ENCODE data around the gene NRG2. TPM values are rescaled to one million over a fixed set of nuclear protein-coding genes. Genes with fewer than 3 reads are reported as not detected.

The NRG2 gene
- total and polyA plus RNA-seq, 11 donors = 0.72 to 4.8 (median 3.4) TPM

- no peak for TF ChIP-seq POLR2A (IDR thresholded peaks at IDR 0.05)
- TF ChIP-seq, protein P1, sequence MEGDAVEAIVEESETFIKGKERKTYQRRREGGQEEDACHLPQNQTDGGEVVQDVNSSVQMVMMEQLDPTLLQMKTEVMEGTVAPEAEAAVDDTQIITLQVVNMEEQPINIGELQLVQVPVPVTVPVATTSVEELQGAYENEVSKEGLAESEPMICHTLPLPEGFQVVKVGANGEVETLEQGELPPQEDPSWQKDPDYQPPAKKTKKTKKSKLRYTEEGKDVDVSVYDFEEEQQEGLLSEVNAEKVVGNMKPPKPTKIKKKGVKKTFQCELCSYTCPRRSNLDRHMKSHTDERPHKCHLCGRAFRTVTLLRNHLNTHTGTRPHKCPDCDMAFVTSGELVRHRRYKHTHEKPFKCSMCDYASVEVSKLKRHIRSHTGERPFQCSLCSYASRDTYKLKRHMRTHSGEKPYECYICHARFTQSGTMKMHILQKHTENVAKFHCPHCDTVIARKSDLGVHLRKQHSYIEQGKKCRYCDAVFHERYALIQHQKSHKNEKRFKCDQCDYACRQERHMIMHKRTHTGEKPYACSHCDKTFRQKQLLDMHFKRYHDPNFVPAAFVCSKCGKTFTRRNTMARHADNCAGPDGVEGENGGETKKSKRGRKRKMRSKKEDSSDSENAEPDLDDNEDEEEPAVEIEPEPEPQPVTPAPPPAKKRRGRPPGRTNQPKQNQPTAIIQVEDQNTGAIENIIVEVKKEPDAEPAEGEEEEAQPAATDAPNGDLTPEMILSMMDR (IDR thresholded peaks at IDR 0.05) = no peak
- no peak overlapping the region for H3K4me3 ChIP-seq
- H3K36me3 ChIP-seq = no peaks in the 10 kb centered on the region
- H3K27ac ChIP-seq = no peak overlapping the region
- peaks cover 0 to 5% (median 0%) of the 10 kb centered on the region in 9 donors for H3K27me3 ChIP-seq
- no peak for DNase-seq
- 72 to 81% (median 75%) methylated on average over 5 of the region's 5 CpGs for WGBS, 4 donors
- no peaks in the 10 kb centered on the region for H3K9me3 ChIP-seq
- peaks cover 0 to 12% (median 0%) of the 10 kb centered on the region in 12 donors for H3K4me1 ChIP-seq
- intact Hi-C loops (cut with DNase I) = no loop called here
- ATAC-seq = no peak
These were observed 132.2 kb downstream of the NRG2 start for GRCh38 chr5:139910901-139911300.

GRCh38 chr5:139910036-139910435 is 133.1 kb downstream of the NRG2 start:
- Histone ChIP-seq H3K27me3 (peaks cover 0 to 14% (median 0%) of the 10 kb centered on the region in 9 donors), H3K9me3 (no peaks in the 10 kb centered on the region), H3K4me3 (no peak overlapping the region), H3K4me1 (peaks cover 0 to 15% (median 3%) of the 10 kb centered on the region in 12 donors), H3K27ac (no peak overlapping the region), H3K36me3 (no peaks in the 10 kb centered on the region)
- no peak for ATAC-seq
- DNase-seq = no peak
- WGBS, 4 donors = 69 to 83% (median 81%) methylated on average over 3 of the region's 3 CpGs
- TF ChIP-seq POLR2A (IDR thresholded peaks at IDR 0.05) = no peak
- TF ChIP-seq, protein P1 (IDR thresholded peaks at IDR 0.05) = no peak
- intact Hi-C loops (cut with DNase I) = no loop called here

DNA sequence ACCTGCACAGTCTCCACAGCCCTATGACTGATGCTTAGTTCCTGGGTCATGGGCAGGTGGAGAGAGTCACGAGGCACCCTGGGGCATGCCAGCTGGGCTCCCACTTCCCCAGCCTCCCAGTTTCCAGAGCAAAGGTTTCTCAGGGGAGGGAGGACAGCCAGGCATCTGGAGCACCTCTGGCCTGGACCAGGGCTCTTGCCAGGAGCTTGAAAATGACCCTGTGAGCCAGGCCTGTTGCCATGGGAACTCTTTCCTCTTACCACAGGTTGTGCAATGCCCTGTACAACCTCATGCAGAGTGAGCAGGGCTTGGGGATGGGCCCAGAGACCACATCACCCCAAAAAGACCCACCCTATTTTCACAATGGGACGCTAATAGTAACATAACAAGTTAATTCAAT is 134.3 kb downstream of the NRG2 start:
- no peak overlapping the region for H3K4me3 ChIP-seq
- H3K36me3 ChIP-seq = no peaks in the 10 kb centered on the region
- intact Hi-C loops (cut with DNase I) = no loop called here
- H3K27me3 ChIP-seq = peaks cover 0 to 27% (median 6%) of the 10 kb centered on the region in 9 donors
- DNase-seq (no peak), ATAC-seq (peak in 1 of 4 donors; percentile 6)
- no peaks in the 10 kb centered on the region for H3K9me3 ChIP-seq
- peaks cover 0 to 27% (median 13%) of the 10 kb centered on the region in 12 donors for H3K4me1 ChIP-seq
- TF ChIP-seq, protein P1 (IDR thresholded peaks at IDR 0.05) = no peak
- no peak for TF ChIP-seq POLR2A (IDR thresholded peaks at IDR 0.05)
- no peak overlapping the region for H3K27ac ChIP-seq
- WGBS, 4 donors = 70 to 85% (median 75%) methylated on average over 2 of the region's 2 CpGs

GRCh38 chr5:139906661-139907060 is 136.4 kb downstream of the NRG2 start:
- Histone ChIP-seq H3K4me3 (no peak overlapping the region), H3K27ac (no peak overlapping the region), H3K9me3 (no peaks in the 10 kb centered on the region), H3K27me3 (peaks cover 0 to 46% (median 6%) of the 10 kb centered on the region in 9 donors), H3K4me1 (peaks cover 0 to 23% (median 16%) of the 10 kb centered on the region in 12 donors), H3K36me3 (no peaks in the 10 kb centered on the region)
- DNase-seq (no peak), ATAC-seq (no peak)
- TF ChIP-seq, protein P1 (IDR thresholded peaks at IDR 0.05) = no peak
- no peak for TF ChIP-seq POLR2A (IDR thresholded peaks at IDR 0.05)
- 93 to 98% (median 96%) methylated on average over 2 of the region's 2 CpGs for WGBS, 4 donors
- intact Hi-C loops (cut with DNase I) = no loop called here
